Trophoblast cell (in vitro differentiated cells and primary cell): Measurements from ENCODE around the gene BMAL1.

Source experiments
- DNase-seq, 2 donors: peaks; one replicate each; pipeline ENCODE4 v3.0.0-alpha.2; 2016
- H2AFZ ChIP-seq: 2 replicates; pipeline ENCODE4 v1.6.1; 2013; ENCODE audit warnings: low read length, moderate library complexity, mild to moderate bottlenecking; ENCODE audit not compliant: insufficient read depth, poor library complexity
- H2AK5ac ChIP-seq: 2 replicates; pipeline ENCODE4 v1.6.1; 2013; ENCODE audit warnings: mild to moderate bottlenecking, low read length
- H2BK120ac ChIP-seq: 2 replicates; pipeline ENCODE4 v1.6.1; 2013; ENCODE audit warnings: low read length, mild to moderate bottlenecking, moderate library complexity; ENCODE audit not compliant: insufficient read depth, poor library complexity
- H2BK12ac ChIP-seq: 2 replicates; pipeline ENCODE4 v1.6.1; 2013; ENCODE audit warnings: mild to moderate bottlenecking, low read length, moderate library complexity
- H2BK5ac ChIP-seq: 2 replicates; pipeline ENCODE4 v1.6.1; 2013; ENCODE audit warnings: low read length, low read depth, moderate library complexity, mild to moderate bottlenecking; ENCODE audit not compliant: poor library complexity
- H3K14ac ChIP-seq: 2 replicates; pipeline ENCODE4 v1.6.1; 2013; ENCODE audit warnings: mild to moderate bottlenecking, low read length
- H3K18ac ChIP-seq: 2 replicates; pipeline ENCODE4 v1.6.1; 2013; ENCODE audit warnings: mild to moderate bottlenecking, low read length
- H3K23ac ChIP-seq: 2 replicates; pipeline ENCODE4 v1.6.1; 2013; ENCODE audit warnings: low read length
- H3K27ac ChIP-seq: 2 replicates; pipeline ENCODE4 v1.5.1; 2013; ENCODE audit warnings: low read depth, mild to moderate bottlenecking, inconsistent platforms, low read length, moderate library complexity
- H3K27me3 ChIP-seq: 2 replicates; pipeline ENCODE4 v1.6.1; 2013; ENCODE audit warnings: inconsistent platforms, mild to moderate bottlenecking, low read length, moderate library complexity; ENCODE audit not compliant: insufficient read depth
- H3K36me3 ChIP-seq, 2 experiments: 1 replicate in 1 of 2; 2 replicates in 1 of 2; pipeline ENCODE4 v1.6.1; 2013; ENCODE audit warnings: low read length in 2 of 2, mild to moderate bottlenecking in 2 of 2, moderate library complexity in 1 of 2; ENCODE audit not compliant: insufficient read depth in 2 of 2, control insufficient read depth in 1 of 2
- H3K4ac ChIP-seq: 2 replicates; pipeline ENCODE4 v1.6.1; 2013; ENCODE audit warnings: low read depth, mild to moderate bottlenecking, low read length, moderate library complexity
- H3K4me1 ChIP-seq, 2 experiments: 1 replicate in 1 of 2; 2 replicates in 1 of 2; pipeline ENCODE4 v1.6.1; 2013; ENCODE audit warnings: low read length in 2 of 2, mild to moderate bottlenecking in 2 of 2, moderate library complexity in 1 of 2; ENCODE audit not compliant: insufficient read depth in 2 of 2, control insufficient read depth in 1 of 2
- H3K4me2 ChIP-seq: 2 replicates; pipeline ENCODE4 v1.6.1; 2013; ENCODE audit warnings: inconsistent platforms, mild to moderate bottlenecking, low read length, moderate library complexity
- H3K4me3 ChIP-seq: 2 replicates; pipeline ENCODE4 v1.5.1; 2013; ENCODE audit warnings: mild to moderate bottlenecking, low read depth, low read length, inconsistent platforms
- H3K79me1 ChIP-seq: one replicate; pipeline ENCODE4 v1.6.1; 2013; ENCODE audit warnings: low read length
- H3K79me2 ChIP-seq: 2 replicates; pipeline ENCODE4 v1.6.1; 2013; ENCODE audit warnings: low read length, mild to moderate bottlenecking; ENCODE audit not compliant: control insufficient read depth, insufficient read depth, poor library complexity
- H3K9ac ChIP-seq: 2 replicates; pipeline ENCODE4 v1.6.1; 2013; ENCODE audit warnings: mild to moderate bottlenecking, low read length
- H3K9me3 ChIP-seq: 2 replicates; pipeline ENCODE4 v1.6.1; 2013; ENCODE audit warnings: low read depth, mild to moderate bottlenecking, control low read depth, inconsistent platforms, low read length; ENCODE audit not compliant: insufficient read depth
- H4K12ac ChIP-seq: 2 replicates; pipeline ENCODE4 v1.6.1; 2013; ENCODE audit warnings: low read depth, mild to moderate bottlenecking, low read length, moderate library complexity
- H4K8ac ChIP-seq: 2 replicates; pipeline ENCODE4 v1.6.1; 2013; ENCODE audit warnings: low read depth, mild to moderate bottlenecking, low read length, moderate library complexity
- H4K91ac ChIP-seq: one replicate; pipeline ENCODE4 v1.6.1; 2013; ENCODE audit warnings: low read depth, mild to moderate bottlenecking, low read length, moderate library complexity
- WGBS: extraction: QIAGEN DNeasy Blood & Tissue Kit; methylation state at CpG from one replicate; pipeline ENCODE4 v1.1.7; 2013; ENCODE audit warnings: missing lambda C conversion rate; ENCODE audit not compliant: insufficient read length, insufficient coverage; ENCODE audit errors: extremely low coverage; 5-methylcytosine and 5-hydroxymethylcytosine counted together

BMAL1 gene

GRCh38 chr11:13329670-13330356 is 52.2 kb downstream of the BMAL1 start:
- Histone ChIP-seq H3K9ac (no peak overlapping the region), H3K4me1 (no peaks in the 10 kb centered on the region), H2BK5ac (no peak overlapping the region), H3K14ac (no peak overlapping the region), H3K9me3 (no peaks in the 10 kb centered on the region), H3K79me2 (no peaks in the 10 kb centered on the region), H3K23ac (no peak overlapping the region), H2BK120ac (no peak overlapping the region), H2AK5ac (no peak overlapping the region), H2AFZ (no peak overlapping the region), H3K27me3 (no peaks in the 10 kb centered on the region), H3K4me3 (no peak overlapping the region), H3K4ac (no peak overlapping the region), H3K36me3 (no peaks in the 10 kb centered on the region), H3K4me2 (no peak overlapping the region), H4K12ac (no peak overlapping the region), H3K18ac (no peak overlapping the region), H2BK12ac (no peak overlapping the region), H3K27ac (no peak overlapping the region), H4K91ac (no peak overlapping the region), H3K79me1 (no peaks in the 10 kb centered on the region), H4K8ac (no peak overlapping the region)
- no peak for DNase-seq
- WGBS = no CpG with 5 or more reads among the region's 11 CpGs

- no peaks in the 10 kb centered on the region for H3K36me3 ChIP-seq
- no peak overlapping the region for H3K9ac ChIP-seq
- no peak overlapping the region for H2BK120ac ChIP-seq
- no peak for DNase-seq
- no CpG with 5 or more reads among the region's 1 CpG for WGBS
- no peak overlapping the region for H3K27ac ChIP-seq
- H3K79me2 ChIP-seq = no peaks in the 10 kb centered on the region
- no peak overlapping the region for H4K8ac ChIP-seq
- no peak overlapping the region for H3K18ac ChIP-seq
- no peaks in the 10 kb centered on the region for H3K9me3 ChIP-seq
- no peak overlapping the region for H2BK12ac ChIP-seq
- H4K12ac ChIP-seq = no peak overlapping the region
- no peak overlapping the region for H4K91ac ChIP-seq
- H2AFZ ChIP-seq = no peak overlapping the region
- H3K79me1 ChIP-seq = no peaks in the 10 kb centered on the region
- H3K4ac ChIP-seq = no peak overlapping the region
- no peaks in the 10 kb centered on the region for H3K4me1 ChIP-seq
- no peak overlapping the region for H3K4me2 ChIP-seq
- H3K4me3 ChIP-seq = no peak overlapping the region
- no peak overlapping the region for H3K23ac ChIP-seq
- H3K14ac ChIP-seq = no peak overlapping the region
- H2BK5ac ChIP-seq = no peak overlapping the region
- H3K27me3 ChIP-seq = no peaks in the 10 kb centered on the region
- H2AK5ac ChIP-seq = no peak overlapping the region
Observed at GRCh38 chr11:13332124-13332523, 54.5 kb downstream of the BMAL1 start.

- no peak overlapping the region for H2BK120ac ChIP-seq
- no peaks in the 10 kb centered on the region for H3K36me3 ChIP-seq
- H4K91ac ChIP-seq = no peak overlapping the region
- no CpG with 5 or more reads among the region's 7 CpGs for whole genome bisulfite sequencing
- no peak overlapping the region for H3K9ac ChIP-seq
- H4K8ac ChIP-seq = no peak overlapping the region
- H2BK12ac ChIP-seq = no peak overlapping the region
- no peak overlapping the region for H4K12ac ChIP-seq
- H3K27me3 ChIP-seq = no peaks in the 10 kb centered on the region
- no peak for DNase-seq
- H2BK5ac ChIP-seq = no peak overlapping the region
- H3K79me1 ChIP-seq = peaks cover under 1% of the 10 kb centered on the region
- no peak overlapping the region for H3K4ac ChIP-seq
- no peak overlapping the region for H3K18ac ChIP-seq
- H3K79me2 ChIP-seq = no peaks in the 10 kb centered on the region
- no peak overlapping the region for H3K4me2 ChIP-seq
- no peak overlapping the region for H3K27ac ChIP-seq
- H3K23ac ChIP-seq = no peak overlapping the region
- H3K4me1 ChIP-seq = peaks cover 2% of the 10 kb centered on the region in 2 experiments
- no peak overlapping the region for H2AK5ac ChIP-seq
- H3K9me3 ChIP-seq = no peaks in the 10 kb centered on the region
- H3K4me3 ChIP-seq = no peak overlapping the region
- H3K14ac ChIP-seq = no peak overlapping the region
- no peak overlapping the region for H2AFZ ChIP-seq
Observed at GRCh38 chr11:13333456-13333957, 55.9 kb downstream of the BMAL1 start.

- H2BK120ac ChIP-seq = no peak overlapping the region
- peaks cover 2% of the 10 kb centered on the region for H3K79me2 ChIP-seq
- H3K36me3 ChIP-seq = no peaks in the 10 kb centered on the region
- no peak overlapping the region for H3K4me2 ChIP-seq
- H3K4me3 ChIP-seq = no peak overlapping the region
- H3K23ac ChIP-seq = no peak overlapping the region
- H3K27me3 ChIP-seq = no peaks in the 10 kb centered on the region
- H2BK12ac ChIP-seq = peak overlapping the region; percentile 35
- H4K91ac ChIP-seq = no peak overlapping the region
- H3K9ac ChIP-seq = no peak overlapping the region
- H4K8ac ChIP-seq = no peak overlapping the region
- no peaks in the 10 kb centered on the region for H3K9me3 ChIP-seq
- H3K18ac ChIP-seq = no peak overlapping the region
- no peak overlapping the region for H2AFZ ChIP-seq
- DNase-seq = no peak
- H2AK5ac ChIP-seq = no peak overlapping the region
- H3K4ac ChIP-seq = no peak overlapping the region
- H4K12ac ChIP-seq = no peak overlapping the region
- H3K79me1 ChIP-seq = peaks cover 6% of the 10 kb centered on the region
- WGBS = no CpG with 5 or more reads among the region's 6 CpGs
- H2BK5ac ChIP-seq = no peak overlapping the region
- no peak overlapping the region for H3K27ac ChIP-seq
- no peak overlapping the region for H3K14ac ChIP-seq
- peaks cover 8% of the 10 kb centered on the region in 2 experiments for H3K4me1 ChIP-seq
Observed at GRCh38 chr11:13334034-13334786, 56.6 kb downstream of the BMAL1 start.
